Measurements from ENCODE around the gene CHN2.

DNA sequence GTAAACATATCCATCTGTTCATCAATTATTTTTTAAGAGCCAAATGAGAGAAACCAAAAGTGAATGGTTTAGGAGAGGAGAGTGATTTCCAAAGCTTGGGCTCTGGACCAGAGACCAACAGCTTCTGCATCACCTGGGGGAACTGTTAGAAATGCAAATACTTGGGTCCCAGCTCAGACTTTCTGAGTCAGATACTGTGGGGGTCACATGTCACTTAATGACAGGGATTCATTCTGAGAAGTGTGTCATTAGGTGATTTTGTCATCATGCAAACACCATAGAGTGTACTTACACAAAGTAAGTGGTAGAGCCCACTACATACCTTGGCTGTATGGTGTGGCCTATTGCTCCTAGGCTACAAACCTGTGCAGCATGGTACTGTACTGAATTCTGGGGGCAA is 240.6 kb downstream of the CHN2 start:
- TF ChIP-seq EZH2 (IDR thresholded peaks at IDR 0.05; ENCODE audit: borderline replicate concordance, insufficient read depth, low read length, poor library complexity, severe bottlenecking): no peak
- TF ChIP-seq, protein P1, sequence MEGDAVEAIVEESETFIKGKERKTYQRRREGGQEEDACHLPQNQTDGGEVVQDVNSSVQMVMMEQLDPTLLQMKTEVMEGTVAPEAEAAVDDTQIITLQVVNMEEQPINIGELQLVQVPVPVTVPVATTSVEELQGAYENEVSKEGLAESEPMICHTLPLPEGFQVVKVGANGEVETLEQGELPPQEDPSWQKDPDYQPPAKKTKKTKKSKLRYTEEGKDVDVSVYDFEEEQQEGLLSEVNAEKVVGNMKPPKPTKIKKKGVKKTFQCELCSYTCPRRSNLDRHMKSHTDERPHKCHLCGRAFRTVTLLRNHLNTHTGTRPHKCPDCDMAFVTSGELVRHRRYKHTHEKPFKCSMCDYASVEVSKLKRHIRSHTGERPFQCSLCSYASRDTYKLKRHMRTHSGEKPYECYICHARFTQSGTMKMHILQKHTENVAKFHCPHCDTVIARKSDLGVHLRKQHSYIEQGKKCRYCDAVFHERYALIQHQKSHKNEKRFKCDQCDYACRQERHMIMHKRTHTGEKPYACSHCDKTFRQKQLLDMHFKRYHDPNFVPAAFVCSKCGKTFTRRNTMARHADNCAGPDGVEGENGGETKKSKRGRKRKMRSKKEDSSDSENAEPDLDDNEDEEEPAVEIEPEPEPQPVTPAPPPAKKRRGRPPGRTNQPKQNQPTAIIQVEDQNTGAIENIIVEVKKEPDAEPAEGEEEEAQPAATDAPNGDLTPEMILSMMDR (IDR thresholded peaks at IDR 0.05; ENCODE audit: poor library complexity, severe bottlenecking): no peak
- TF ChIP-seq POLR2AphosphoS5 (IDR thresholded peaks at IDR 0.05): no peak
- TF ChIP-seq, protein P2, sequence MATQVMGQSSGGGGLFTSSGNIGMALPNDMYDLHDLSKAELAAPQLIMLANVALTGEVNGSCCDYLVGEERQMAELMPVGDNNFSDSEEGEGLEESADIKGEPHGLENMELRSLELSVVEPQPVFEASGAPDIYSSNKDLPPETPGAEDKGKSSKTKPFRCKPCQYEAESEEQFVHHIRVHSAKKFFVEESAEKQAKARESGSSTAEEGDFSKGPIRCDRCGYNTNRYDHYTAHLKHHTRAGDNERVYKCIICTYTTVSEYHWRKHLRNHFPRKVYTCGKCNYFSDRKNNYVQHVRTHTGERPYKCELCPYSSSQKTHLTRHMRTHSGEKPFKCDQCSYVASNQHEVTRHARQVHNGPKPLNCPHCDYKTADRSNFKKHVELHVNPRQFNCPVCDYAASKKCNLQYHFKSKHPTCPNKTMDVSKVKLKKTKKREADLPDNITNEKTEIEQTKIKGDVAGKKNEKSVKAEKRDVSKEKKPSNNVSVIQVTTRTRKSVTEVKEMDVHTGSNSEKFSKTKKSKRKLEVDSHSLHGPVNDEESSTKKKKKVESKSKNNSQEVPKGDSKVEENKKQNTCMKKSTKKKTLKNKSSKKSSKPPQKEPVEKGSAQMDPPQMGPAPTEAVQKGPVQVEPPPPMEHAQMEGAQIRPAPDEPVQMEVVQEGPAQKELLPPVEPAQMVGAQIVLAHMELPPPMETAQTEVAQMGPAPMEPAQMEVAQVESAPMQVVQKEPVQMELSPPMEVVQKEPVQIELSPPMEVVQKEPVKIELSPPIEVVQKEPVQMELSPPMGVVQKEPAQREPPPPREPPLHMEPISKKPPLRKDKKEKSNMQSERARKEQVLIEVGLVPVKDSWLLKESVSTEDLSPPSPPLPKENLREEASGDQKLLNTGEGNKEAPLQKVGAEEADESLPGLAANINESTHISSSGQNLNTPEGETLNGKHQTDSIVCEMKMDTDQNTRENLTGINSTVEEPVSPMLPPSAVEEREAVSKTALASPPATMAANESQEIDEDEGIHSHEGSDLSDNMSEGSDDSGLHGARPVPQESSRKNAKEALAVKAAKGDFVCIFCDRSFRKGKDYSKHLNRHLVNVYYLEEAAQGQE (IDR thresholded peaks at IDR 0.05; ENCODE audit: borderline replicate concordance): no peak
- TF ChIP-seq TAF1 (IDR thresholded peaks at IDR 0.05; ENCODE audit: low read depth): no peak
- TF ChIP-seq SMC3 (conservative IDR thresholded peaks at IDR 0.05; ENCODE audit: poor library complexity): no peak
- no peak for TF ChIP-seq RAD21 (conservative IDR thresholded peaks at IDR 0.05)
